ENCODE data around the gene PIK3C2G. TPM values are rescaled to one million over a fixed set of nuclear protein-coding genes. Genes with fewer than 3 reads are reported as not detected.

The PIK3C2G gene
- total RNA-seq, 1 experiment from 2014 or later = not detected

DNA sequence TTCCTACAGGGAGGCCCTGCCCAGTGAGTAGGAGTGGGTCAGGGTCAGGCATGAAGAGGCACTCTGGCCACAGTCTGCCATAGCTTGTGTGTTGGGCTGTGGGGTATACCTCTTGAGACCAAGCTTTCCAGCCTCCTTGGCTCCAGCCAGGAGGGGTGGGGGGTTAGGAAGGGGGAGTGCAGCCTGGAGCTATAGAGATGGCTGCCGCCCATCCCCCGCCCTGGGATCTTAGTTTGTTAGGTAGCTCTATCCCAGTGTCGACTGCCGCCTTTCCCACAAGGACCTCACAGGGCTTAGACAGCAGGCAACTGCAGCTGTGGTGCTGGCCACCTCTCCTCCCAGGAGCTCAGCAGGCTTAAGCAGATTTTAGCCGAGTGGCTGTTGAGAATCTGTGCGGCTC lies 260.1 kb downstream of the PIK3C2G start:
- no CpG with 5 or more reads among the region's 6 CpGs for WGBS (ENCODE audit: extremely low coverage, insufficient read length, low lambda C conversion rate)
- H3K27ac Mint-ChIP-seq = no peak overlapping the region

More for the DNA sequence above, 260.1 kb downstream of the PIK3C2G start:
- Histone ChIP-seq H3K27ac (ENCODE audit: insufficient read length, low read depth, low read length) (no peak overlapping the region), H3K79me2 (ENCODE audit: insufficient read depth, low read length) (no peaks in the 10 kb centered on the region), H3K56ac (ENCODE audit: insufficient read length, low read depth, low read length) (no peak overlapping the region), H4K20me1 (ENCODE audit: control insufficient read depth, insufficient read depth, insufficient read length) (no peaks in the 10 kb centered on the region), H3K23me2 (ENCODE audit: insufficient read length, low read depth, low read length, poor library complexity, severe bottlenecking) (no peaks in the 10 kb centered on the region), H4K91ac (ENCODE audit: insufficient read length, low read depth, low read length) (no peak overlapping the region), H3K79me1 (ENCODE audit: insufficient read depth, low read depth, low read length, poor library complexity, severe bottlenecking) (no peaks in the 10 kb centered on the region), H4K5ac (ENCODE audit: insufficient read length, low read depth, low read length) (no peak overlapping the region), H3K9me3 (ENCODE audit: control insufficient read depth, low read depth, low read length) (no peaks in the 10 kb centered on the region), H3K14ac (ENCODE audit: insufficient read depth, low read length) (no peak overlapping the region), H3K4ac (ENCODE audit: low read depth, low read length) (no peak overlapping the region), H3K9ac (ENCODE audit: extremely low read depth, insufficient read length, low read length) (no peak overlapping the region), H3K4me1 (ENCODE audit: insufficient read depth, low read length) (no peaks in the 10 kb centered on the region; the same call in 1 of the 2 replicates), H2AFZ (ENCODE audit: low read length) (no peak overlapping the region), H3K18ac (ENCODE audit: insufficient read length, low read depth, low read length) (no peak overlapping the region), H2BK20ac (ENCODE audit: low read depth, low read length, poor library complexity, severe bottlenecking) (no peak overlapping the region), H3K27me3 (ENCODE audit: insufficient read depth, low read length) (no peaks in the 10 kb centered on the region), H3T11ph (ENCODE audit: low read length) (no peak overlapping the region), H2BK15ac (ENCODE audit: low read depth, low read length) (no peak overlapping the region), H2BK5ac (ENCODE audit: insufficient read length, low read length) (no peak overlapping the region), H2AK5ac (ENCODE audit: insufficient read length, low read length) (no peak overlapping the region), H4K8ac (replicated peaks; ENCODE audit: insufficient read length, low read depth, low read length) (no peak overlapping the region), H2BK12ac (ENCODE audit: insufficient read length, low read depth, low read length) (no peak overlapping the region), H3K4me2 (ENCODE audit: insufficient read depth, insufficient read length, low read length) (no peak overlapping the region), H2BK120ac (ENCODE audit: low read depth, low read length, poor library complexity, severe bottlenecking) (no peak overlapping the region), H3K23ac (ENCODE audit: insufficient read length, low read depth, low read length) (no peak overlapping the region)
- H3K27me3 Mint-ChIP-seq (ENCODE audit: low read depth) = no peaks in the 10 kb centered on the region
- peaks cover 8 to 10% of the 10 kb centered on the region in 2 experiments for H3K4me1 Mint-ChIP-seq
- no peak overlapping the region for H3K4me3 Mint-ChIP-seq
- peaks cover 12 to 18% of the 10 kb centered on the region in 2 experiments for H3K9me3 Mint-ChIP-seq
- no peak for DNase-seq
- H3K36me3 Mint-ChIP-seq (ENCODE audit: insufficient read depth in 1 of 3, low read depth in 3 of 3) = peaks cover 2 to 22% (median 8%) of the 10 kb centered on the region in 3 experiments; a peak in 6 of 7 replicates
- TF ChIP-seq, protein P1, sequence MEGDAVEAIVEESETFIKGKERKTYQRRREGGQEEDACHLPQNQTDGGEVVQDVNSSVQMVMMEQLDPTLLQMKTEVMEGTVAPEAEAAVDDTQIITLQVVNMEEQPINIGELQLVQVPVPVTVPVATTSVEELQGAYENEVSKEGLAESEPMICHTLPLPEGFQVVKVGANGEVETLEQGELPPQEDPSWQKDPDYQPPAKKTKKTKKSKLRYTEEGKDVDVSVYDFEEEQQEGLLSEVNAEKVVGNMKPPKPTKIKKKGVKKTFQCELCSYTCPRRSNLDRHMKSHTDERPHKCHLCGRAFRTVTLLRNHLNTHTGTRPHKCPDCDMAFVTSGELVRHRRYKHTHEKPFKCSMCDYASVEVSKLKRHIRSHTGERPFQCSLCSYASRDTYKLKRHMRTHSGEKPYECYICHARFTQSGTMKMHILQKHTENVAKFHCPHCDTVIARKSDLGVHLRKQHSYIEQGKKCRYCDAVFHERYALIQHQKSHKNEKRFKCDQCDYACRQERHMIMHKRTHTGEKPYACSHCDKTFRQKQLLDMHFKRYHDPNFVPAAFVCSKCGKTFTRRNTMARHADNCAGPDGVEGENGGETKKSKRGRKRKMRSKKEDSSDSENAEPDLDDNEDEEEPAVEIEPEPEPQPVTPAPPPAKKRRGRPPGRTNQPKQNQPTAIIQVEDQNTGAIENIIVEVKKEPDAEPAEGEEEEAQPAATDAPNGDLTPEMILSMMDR (conservative IDR thresholded peaks at IDR 0.05) = no peak
